HEK293T (cell line): ENCODE measurements around the gene ECPAS.

Experiments
- CTCF ChIA-PET: fragments of 350-600 bp; formaldehyde crosslinking; extraction: SDS; loops from one replicate; lab custom pipeline; 2021; ENCODE audit warnings: antibody characterized with exemption, inconsistent platforms; lab: Yijun Ruan, JAX
- POLR2A ChIA-PET: fragments of 350-600 bp; formaldehyde crosslinking; extraction: SDS; loops from one replicate; lab custom pipeline; 2020; ENCODE audit warnings: antibody characterized with exemption, inconsistent platforms; lab: Yijun Ruan, JAX
- DNase-seq: peaks from one replicate; pipeline ENCODE4 v3.0.0; 2012; ENCODE audit warnings: mixed read lengths; ENCODE audit errors: extremely low spot score
- ARNT ChIP-seq: fragments of 450-650 bp; IDR thresholded peaks from 2 replicates; pipeline ENCODE4 v1.6.1; 2017; ENCODE audit warnings: mild to moderate bottlenecking
- BHLHE40 ChIP-seq: fragments of 450-650 bp; IDR thresholded peaks from 2 replicates; pipeline ENCODE4 v1.6.1; 2016; ENCODE audit warnings: mild to moderate bottlenecking, moderate library complexity, borderline replicate concordance
- CTBP1 ChIP-seq: fragments of 450-650 bp; IDR thresholded peaks from 2 replicates; pipeline ENCODE4 v1.6.1; 2016; ENCODE audit warnings: borderline replicate concordance
- ELF4 ChIP-seq: fragments of 450-650 bp; IDR thresholded peaks from 2 replicates; pipeline ENCODE4 v1.6.1; 2017; ENCODE audit warnings: antibody characterized with exemption
- FOXA1 ChIP-seq: fragments of 450-650 bp; IDR thresholded peaks from 2 replicates; pipeline ENCODE4 v1.6.1; 2016; ENCODE audit warnings: mild to moderate bottlenecking
- FOXK2 ChIP-seq: fragments of 450-650 bp; IDR thresholded peaks from 2 replicates; pipeline ENCODE4 v1.6.1; 2016; ENCODE audit warnings: mild to moderate bottlenecking
- FOXM1 ChIP-seq: fragments of 450-650 bp; IDR thresholded peaks from 2 replicates; pipeline ENCODE4 v1.6.1; 2017; ENCODE audit warnings: mild to moderate bottlenecking, borderline replicate concordance
- HDGF ChIP-seq: fragments of 450-650 bp; IDR thresholded peaks from 2 replicates; pipeline ENCODE4 v1.6.1; 2017; ENCODE audit warnings: antibody characterized with exemption, borderline replicate concordance
- L3MBTL2 ChIP-seq: fragments of 450-650 bp; conservative IDR thresholded peaks from 2 replicates; pipeline ENCODE4 v1.6.1; 2016; ENCODE audit warnings: mild to moderate bottlenecking
- LEF1 ChIP-seq: fragments of 450-650 bp; IDR thresholded peaks from 2 replicates; pipeline ENCODE4 v1.6.1; 2017; ENCODE audit warnings: mild to moderate bottlenecking, borderline replicate concordance
- NFRKB ChIP-seq: fragments of 450-650 bp; IDR thresholded peaks from 2 replicates; pipeline ENCODE4 v1.6.1; 2016; ENCODE audit warnings: mild to moderate bottlenecking, moderate library complexity
- PKNOX1 ChIP-seq: fragments of 450-650 bp; IDR thresholded peaks from 2 replicates; pipeline ENCODE4 v1.6.1; 2016
- SP1 ChIP-seq: fragments of 450-650 bp; IDR thresholded peaks from 2 replicates; pipeline ENCODE4 v1.6.1; 2017
- SUZ12 ChIP-seq: fragments of 450-650 bp; IDR thresholded peaks from 2 replicates; pipeline ENCODE4 v1.6.1; 2016; ENCODE audit warnings: mild to moderate bottlenecking
- TARDBP ChIP-seq: fragments of 450-650 bp; IDR thresholded peaks from 2 replicates; pipeline ENCODE4 v1.6.1; 2016
- ZNF384 ChIP-seq: fragments of 450-650 bp; IDR thresholded peaks from 2 replicates; pipeline ENCODE4 v1.6.1; 2016

Gene ECPAS

GRCh38 chr9:111427186-111427585 lies 57.0 kb downstream of the ECPAS start:
- ChIA-PET CTCF (no interaction called here), POLR2A (interaction anchor here (0.6 kb wide), 1 partner anchor 451 kb away, joined by 3 read pairs; no protein-coding TSS in a partner anchor)
- no peak for TF ChIP-seq TARDBP
- no peak for TF ChIP-seq FOXM1
- TF ChIP-seq FOXK2: no peak
- no peak for TF ChIP-seq FOXA1
- TF ChIP-seq BHLHE40: no peak
- TF ChIP-seq PKNOX1: no peak
- no peak for TF ChIP-seq L3MBTL2
- no peak for DNase-seq

- ChIA-PET CTCF (no interaction called here), POLR2A (no interaction called here)
- DNase-seq: no peak
- no peak for TF ChIP-seq ZNF384
- TF ChIP-seq CTBP1: no peak
- no peak for TF ChIP-seq LEF1
- TF ChIP-seq SP1: no peak
- no peak for TF ChIP-seq BHLHE40
- TF ChIP-seq NFRKB: no peak
Measured at GRCh38 chr9:111423389-111423788, 60.8 kb downstream of the ECPAS start.

GRCh38 chr9:111414406-111414805 lies 69.8 kb downstream of the ECPAS start:
- CTCF ChIA-PET: interaction anchor here (0.7 kb wide), 1 partner anchor 239 kb away, joined by 3 read pairs; no protein-coding TSS in a partner anchor
- no peak for DNase-seq
- no peak for TF ChIP-seq L3MBTL2
- POLR2A ChIA-PET: no interaction called here

GRCh38 chr9:111413996-111414395 lies 70.2 kb downstream of the ECPAS start:
- CTCF ChIA-PET: interaction anchor here (0.6 to 0.7 kb wide), 2 partner anchors 15 to 707 kb away, joined by 3 read pairs; no protein-coding TSS in a partner anchor
- no peak for DNase-seq
- TF ChIP-seq TARDBP (no peak), FOXA1 (no peak), ELF4 (no peak)
- POLR2A ChIA-PET: no interaction called here

- ChIA-PET CTCF (no interaction called here), POLR2A (no interaction called here)
- no peak for DNase-seq
- TF ChIP-seq TARDBP: no peak
- no peak for TF ChIP-seq L3MBTL2
- TF ChIP-seq SP1: no peak
- TF ChIP-seq ARNT: no peak
- no peak for TF ChIP-seq ELF4
- TF ChIP-seq BHLHE40: no peak
- no peak for TF ChIP-seq SUZ12
- no peak for TF ChIP-seq ZNF384
- TF ChIP-seq FOXK2: no peak
- TF ChIP-seq FOXA1: no peak
- TF ChIP-seq HDGF: no peak
- no peak for TF ChIP-seq NFRKB
- TF ChIP-seq CTBP1: no peak
- TF ChIP-seq FOXM1: no peak
- no peak for TF ChIP-seq PKNOX1
Measured at GRCh38 chr9:111412280-111412679, 71.9 kb downstream of the ECPAS start.

- POLR2A ChIA-PET: no interaction called here
Measured at GRCh38 chr9:111411266-111411665, 72.9 kb downstream of the ECPAS start.

GRCh38 chr9:111407813-111408212 lies 76.4 kb downstream of the ECPAS start:
- no peak for TF ChIP-seq ELF4
- no peak for TF ChIP-seq FOXM1
- no peak for TF ChIP-seq HDGF
- TF ChIP-seq CTBP1: no peak
- TF ChIP-seq SUZ12: no peak
- TF ChIP-seq SP1: no peak
- no peak for TF ChIP-seq ARNT
- TF ChIP-seq FOXA1: no peak
- no peak for TF ChIP-seq TARDBP
- TF ChIP-seq LEF1: no peak
- no peak for TF ChIP-seq FOXK2
- POLR2A ChIA-PET: no interaction called here
- DNase-seq: no peak
- CTCF ChIA-PET: no interaction called here

More at GRCh38 chr9:111411266-111411665, 72.9 kb downstream of the ECPAS start:
- no peak for TF ChIP-seq L3MBTL2
- no peak for TF ChIP-seq FOXK2
- TF ChIP-seq BHLHE40: no peak
- no peak for TF ChIP-seq SUZ12
- TF ChIP-seq CTBP1: no peak
- TF ChIP-seq ARNT: no peak
- TF ChIP-seq TARDBP: no peak
- TF ChIP-seq ELF4: no peak
- TF ChIP-seq HDGF: no peak
- no peak for TF ChIP-seq PKNOX1
- no peak for TF ChIP-seq NFRKB
- no peak for DNase-seq
- CTCF ChIA-PET: no interaction called here
